Activated naive CD4-positive, alpha-beta T cell treated with anti-CD3 and anti-CD28 coated beads for 36 hours (primary cell): Measurements from ENCODE around the gene BCL2L2. TPM values are rescaled to one million over a fixed set of nuclear protein-coding genes. Genes with fewer than 3 reads are reported as not detected.

Source experiments
- CTCF ChIA-PET: fragments of 350-600 bp; sonication (Branson Sonifier 250); formaldehyde crosslinking; loops from one replicate; lab custom pipeline; 2021; ENCODE audit warnings: antibody characterized with exemption; lab: Charles Lee
- DNase-seq: peaks from one replicate; pipeline ENCODE4 v3.0.0-alpha.2; 2020
- H3K27ac Mint-ChIP-seq: one replicate; pipeline ENCODE4 v1.8.0; 2021; ENCODE audit warnings: mild to moderate bottlenecking, mixed read lengths
- H3K27me3 Mint-ChIP-seq: one replicate; pipeline ENCODE4 v1.8.0; 2021; ENCODE audit warnings: low read depth, mixed read lengths
- H3K36me3 Mint-ChIP-seq: one replicate; pipeline ENCODE4 v1.8.0; 2021; ENCODE audit warnings: low read depth, mixed read lengths
- H3K4me1 Mint-ChIP-seq: one replicate; pipeline ENCODE4 v1.8.0; 2021; ENCODE audit warnings: low read depth, mixed read lengths
- H3K4me3 Mint-ChIP-seq: one replicate; pipeline ENCODE4 v1.8.0; 2021; ENCODE audit warnings: mild to moderate bottlenecking, moderate library complexity, mixed read lengths
- H3K9me3 Mint-ChIP-seq: one replicate; pipeline ENCODE4 v1.8.0; 2021; ENCODE audit warnings: mixed read lengths
- intact Hi-C: fragments of 100-400 bp; cut with micrococcal nuclease; formaldehyde crosslinking; loops from one replicate; pipeline ENCODE4 v1.15.1; 2023
- total RNA-seq, 2 experiments: library from RNA; stranded (reverse); gene quantifications; one replicate each; pipeline ENCODE4 v1.2.3, GENCODE V29; 2021

Gene BCL2L2
- total RNA-seq, 2 experiments from 2014 or later = 0.60 to 1.5 TPM

DNA sequence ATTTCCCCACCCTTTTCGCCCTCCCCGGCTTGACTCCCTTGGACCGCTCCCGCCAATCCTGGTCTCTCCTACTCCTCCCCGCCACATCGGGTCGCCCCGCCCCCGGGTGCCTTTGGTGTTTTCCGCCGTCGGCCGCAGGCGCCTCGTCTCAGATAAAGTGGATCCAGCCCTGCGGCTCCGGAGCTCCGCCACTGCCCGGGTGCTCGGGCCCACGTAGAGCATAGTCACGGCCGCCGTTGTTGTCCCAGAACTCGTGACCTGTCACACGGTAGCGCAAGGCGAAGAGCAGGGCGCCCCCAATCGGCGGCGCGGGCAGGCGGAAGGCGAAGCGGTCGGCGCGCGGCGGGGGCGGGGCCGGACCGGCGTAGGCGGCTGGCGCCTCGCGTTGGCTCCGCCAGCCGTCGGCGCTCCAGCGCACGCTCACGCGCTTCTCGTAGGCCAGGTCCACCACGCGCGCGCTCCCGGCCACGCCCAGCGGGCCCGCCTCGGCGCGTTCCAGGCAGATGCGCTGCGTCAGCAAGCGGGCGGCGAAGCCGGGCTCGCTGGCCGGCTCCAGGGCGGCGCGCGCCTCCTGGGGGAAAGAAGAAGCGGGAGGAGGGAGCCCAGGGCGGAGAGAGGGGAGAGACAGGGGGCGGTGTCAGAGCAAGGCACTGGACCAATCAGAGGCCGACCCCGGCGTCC, 5.2 kb upstream of the BCL2L2 start:
- intact Hi-C loops = loop anchor here (1.0 to 10.0 kb wide), 14 partner anchors 15 to 813 kb away; partner anchors contain the start of genes ACIN1, C14orf119, DAD1 and DCAF11
- Mint-ChIP-seq H3K4me1 (peaks cover 12% of the 10 kb centered on the region), H3K36me3 (peaks cover 5% of the 10 kb centered on the region), H3K4me3 (peak overlapping the region; percentile 90), H3K9me3 (no peaks in the 10 kb centered on the region), H3K27me3 (peaks cover 13% of the 10 kb centered on the region), H3K27ac (peak overlapping the region; percentile 92)
- CTCF ChIA-PET = interaction anchor here (0.9 to 5.1 kb wide), 10 partner anchors 9 to 180 kb away, joined by 3 to 66 read pairs (median 5); partner anchors contain the start of genes HOMEZ and PABPN1
- peak; percentile 96 for DNase-seq

DNA sequence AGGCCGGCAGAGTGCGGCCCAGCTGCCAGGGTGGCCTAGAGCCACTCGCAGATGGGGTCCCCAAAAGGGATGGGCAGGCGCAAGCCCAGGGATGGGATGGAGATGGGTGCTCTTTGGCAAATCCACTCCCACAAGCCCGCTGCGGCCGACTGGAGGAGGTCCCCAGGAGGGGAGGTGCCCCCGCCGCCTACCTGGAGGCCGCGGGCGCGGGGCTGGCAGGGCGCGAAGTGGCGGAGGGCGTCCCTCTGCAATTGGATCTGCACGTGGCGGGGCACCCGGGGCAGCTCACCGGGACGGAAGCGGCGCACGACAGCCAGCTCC, 4.7 kb upstream of the BCL2L2 start:
- no peak for DNase-seq
- H3K27ac Mint-ChIP-seq = peak overlapping the region; percentile 92
- peaks cover 13% of the 10 kb centered on the region for H3K27me3 Mint-ChIP-seq
- no peaks in the 10 kb centered on the region for H3K9me3 Mint-ChIP-seq
- peaks cover 5% of the 10 kb centered on the region for H3K36me3 Mint-ChIP-seq
- H3K4me1 Mint-ChIP-seq = peaks cover 12% of the 10 kb centered on the region
- peak overlapping the region; percentile 90 for H3K4me3 Mint-ChIP-seq
- CTCF ChIA-PET = interaction anchor here (1.6 to 5.1 kb wide), 4 partner anchors 14 to 78 kb away, joined by 5 to 66 read pairs (median 20); partner anchors contain the start of genes HOMEZ and PABPN1
- intact Hi-C loops = loop anchor here (1.0 to 10.0 kb wide), 15 partner anchors 16 to 813 kb away; partner anchors contain the start of genes ACIN1, AJUBA, C14orf119 and DAD1

- intact Hi-C loops = loop anchor here (1.0 to 10.0 kb wide), 3 partner anchors 320 to 812 kb away; partner anchors contain the start of genes AJUBA, DCAF11, LRP10 and NRL
- Mint-ChIP-seq H3K27me3 (peaks cover 18% of the 10 kb centered on the region), H3K36me3 (peaks cover 5% of the 10 kb centered on the region), H3K9me3 (no peaks in the 10 kb centered on the region), H3K4me1 (peaks cover 12% of the 10 kb centered on the region), H3K27ac (peak within 1 kb of the TSS; percentile 92), H3K4me3 (peak within 1 kb of the TSS; percentile 90)
- CTCF ChIA-PET = interaction anchor here (0.5 to 5.1 kb wide), 7 partner anchors 10 to 78 kb away, joined by 3 to 66 read pairs (median 5); partner anchors contain the start of genes HOMEZ and PABPN1
- DNase-seq = peak; percentile 93
These were observed 4.1 kb upstream of the BCL2L2 start, which contains the start of gene PPP1R3E for GRCh38 chr14:23302290-23303225. Gene PPP1R3E, minus strand, starts transcription at chr14:23302859. Its CDS starts 283 bp downstream, at chr14:23302576.

DNA sequence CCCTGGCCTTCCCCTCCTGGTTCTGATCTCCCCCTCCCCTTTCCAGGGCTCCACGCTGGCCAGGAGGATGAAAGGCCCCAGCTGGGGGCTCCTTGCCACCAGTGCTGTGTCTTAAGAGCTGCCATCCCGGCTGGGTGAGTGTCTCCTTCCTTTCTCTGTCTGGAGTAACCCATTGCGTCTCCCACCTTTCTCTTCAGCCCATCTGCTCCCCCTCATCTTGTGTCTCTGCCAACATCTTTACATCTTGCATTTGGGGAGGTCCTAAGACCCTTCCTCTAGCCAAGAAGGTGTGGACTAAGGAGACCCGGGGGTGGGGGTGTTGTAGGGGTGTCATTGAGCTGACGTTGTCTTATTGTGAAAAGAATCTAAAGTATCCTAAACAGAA, 505 bp downstream of the BCL2L2 start:
- peaks cover 3% of the 10 kb centered on the region for H3K4me1 Mint-ChIP-seq
- CTCF ChIA-PET = interaction anchor here (1.4 to 1.9 kb wide), 4 partner anchors 12 to 230 kb away, joined by 3 to 5 read pairs (median 4); no protein-coding TSS in a partner anchor

DNA sequence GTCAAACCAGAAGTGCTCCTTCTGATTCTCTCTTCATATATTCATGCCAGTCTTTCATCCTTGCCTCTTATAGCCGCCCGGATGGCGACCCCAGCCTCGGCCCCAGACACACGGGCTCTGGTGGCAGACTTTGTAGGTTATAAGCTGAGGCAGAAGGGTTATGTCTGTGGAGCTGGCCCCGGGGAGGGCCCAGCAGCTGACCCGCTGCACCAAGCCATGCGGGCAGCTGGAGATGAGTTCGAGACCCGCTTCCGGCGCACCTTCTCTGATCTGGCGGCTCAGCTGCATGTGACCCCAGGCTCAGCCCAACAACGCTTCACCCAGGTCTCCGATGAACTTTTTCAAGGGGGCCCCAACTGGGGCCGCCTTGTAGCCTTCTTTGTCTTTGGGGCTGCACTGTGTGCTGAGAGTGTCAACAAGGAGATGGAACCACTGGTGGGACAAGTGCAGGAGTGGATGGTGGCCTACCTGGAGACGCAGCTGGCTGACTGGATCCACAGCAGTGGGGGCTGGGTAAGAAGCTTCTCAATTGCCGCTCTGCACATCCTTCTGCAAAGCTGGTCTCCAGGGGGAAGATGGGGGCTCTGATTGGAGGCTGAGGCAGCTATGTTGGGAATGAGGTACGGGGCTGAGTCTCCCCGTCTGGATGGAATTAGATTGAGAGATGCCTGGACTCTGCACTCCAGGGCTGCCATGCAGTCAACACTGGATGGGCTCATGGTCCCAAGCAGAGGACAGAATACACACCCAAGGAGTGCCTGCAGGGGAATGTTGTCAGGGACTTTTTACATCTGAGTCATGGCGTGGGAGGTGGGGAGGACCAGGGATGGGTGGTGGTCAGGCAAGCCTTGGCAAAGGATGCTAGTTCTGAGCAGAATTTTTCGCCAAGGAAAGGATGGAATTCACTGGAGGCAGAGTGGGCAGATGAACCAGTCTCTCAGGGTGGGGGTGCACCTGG, 1.3 kb downstream of the BCL2L2 start:
- Mint-ChIP-seq H3K4me1 (peaks cover 3% of the 10 kb centered on the region), H3K36me3 (no peaks in the 10 kb centered on the region), H3K9me3 (no peaks in the 10 kb centered on the region), H3K27ac (no peak overlapping the region), H3K27me3 (peaks cover 26% of the 10 kb centered on the region), H3K4me3 (no peak overlapping the region)
- intact Hi-C loops = loop anchor here (10.0 kb wide), 1 partner anchor 807 kb away; the partner anchor contains the start of genes DCAF11 and NRL
- CTCF ChIA-PET = interaction anchor here (1.4 to 1.5 kb wide), 3 partner anchors 13 to 231 kb away, joined by 3 to 5 read pairs (median 4); no protein-coding TSS in a partner anchor
- DNase-seq = no peak

More for the DNA sequence above, 505 bp downstream of the BCL2L2 start:
- no peak overlapping the region for H3K27ac Mint-ChIP-seq
- H3K4me3 Mint-ChIP-seq = peak overlapping the region; percentile 10
- H3K9me3 Mint-ChIP-seq = no peaks in the 10 kb centered on the region
- DNase-seq = no peak
- H3K27me3 Mint-ChIP-seq = peaks cover 26% of the 10 kb centered on the region
- intact Hi-C loops = loop anchor here (10.0 kb wide), 1 partner anchor 808 kb away; the partner anchor contains the start of genes DCAF11 and NRL
- H3K36me3 Mint-ChIP-seq = no peaks in the 10 kb centered on the region

- CTCF ChIA-PET = no interaction called here
- H3K27ac Mint-ChIP-seq = no peak overlapping the region
- no peak for DNase-seq
- intact Hi-C loops = loop anchor here (10.0 kb wide), 1 partner anchor 806 kb away; the partner anchor contains the start of genes DCAF11 and NRL
- H3K4me3 Mint-ChIP-seq = no peak overlapping the region
- no peaks in the 10 kb centered on the region for H3K36me3 Mint-ChIP-seq
- peaks cover 26% of the 10 kb centered on the region for H3K27me3 Mint-ChIP-seq
- no peaks in the 10 kb centered on the region for H3K9me3 Mint-ChIP-seq
- H3K4me1 Mint-ChIP-seq = no peaks in the 10 kb centered on the region
These were observed 2.2 kb downstream of the BCL2L2 start for GRCh38 chr14:23308721-23309445.

- Mint-ChIP-seq H3K4me1 (no peaks in the 10 kb centered on the region), H3K27me3 (peaks cover 22% of the 10 kb centered on the region), H3K36me3 (no peaks in the 10 kb centered on the region), H3K4me3 (no peak overlapping the region), H3K27ac (no peak overlapping the region), H3K9me3 (no peaks in the 10 kb centered on the region)
- DNase-seq = no peak
- intact Hi-C loops = no loop called here
- CTCF ChIA-PET = interaction anchor here (1.0 to 1.5 kb wide), 2 partner anchors 10 to 70 kb away, joined by 3 to 5 read pairs; no protein-coding TSS in a partner anchor
These were observed 3.9 kb downstream of the BCL2L2 start for GRCh38 chr14:23310546-23310945.

DNA sequence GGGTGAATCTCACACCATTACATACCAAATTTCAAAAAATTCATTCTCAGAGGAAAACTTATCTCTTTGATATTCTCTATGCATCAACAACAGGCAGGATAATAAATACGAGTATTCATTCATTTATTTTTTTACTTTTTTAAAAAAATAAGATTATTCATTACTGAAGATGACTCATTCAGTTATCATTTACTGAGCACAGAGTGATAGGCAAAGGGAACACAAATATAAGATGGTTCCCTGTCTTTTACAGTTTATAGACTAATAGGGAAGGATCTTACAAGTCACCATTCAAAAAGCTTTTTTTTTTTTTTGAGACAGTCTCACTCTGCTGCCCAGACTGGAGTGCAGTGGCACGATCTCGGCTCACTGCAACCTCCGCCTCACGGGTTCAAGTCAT, 9.7 kb downstream of the BCL2L2 start:
- no peak overlapping the region for H3K27ac Mint-ChIP-seq
- no peaks in the 10 kb centered on the region for H3K27me3 Mint-ChIP-seq
- DNase-seq = no peak
- no peaks in the 10 kb centered on the region for H3K9me3 Mint-ChIP-seq
- intact Hi-C loops = no loop called here
- H3K4me3 Mint-ChIP-seq = no peak overlapping the region
- H3K4me1 Mint-ChIP-seq = peaks cover 6% of the 10 kb centered on the region
- H3K36me3 Mint-ChIP-seq = no peaks in the 10 kb centered on the region
- CTCF ChIA-PET = interaction anchor here (1.9 kb wide), 1 partner anchor 64 kb away, joined by 7 read pairs; no protein-coding TSS in a partner anchor

- H3K27me3 Mint-ChIP-seq = no peaks in the 10 kb centered on the region
- intact Hi-C loops = loop anchor here (1.0 to 2.0 kb wide), 3 partner anchors 363 to 841 kb away; partner anchors contain the start of genes HAUS4, IRF9 and OXA1L
- DNase-seq = no peak
- H3K4me3 Mint-ChIP-seq = peak overlapping the region; percentile 94
- CTCF ChIA-PET = interaction anchor here (0.7 to 4.9 kb wide), 9 partner anchors 14 to 243 kb away, joined by 3 to 66 read pairs (median 5); partner anchors contain the start of genes BCL2L2 and PPP1R3E
- peaks cover 18% of the 10 kb centered on the region for H3K4me1 Mint-ChIP-seq
- H3K27ac Mint-ChIP-seq = peak overlapping the region; percentile 96
- H3K9me3 Mint-ChIP-seq = no peaks in the 10 kb centered on the region
- H3K36me3 Mint-ChIP-seq = peaks cover 27% of the 10 kb centered on the region
These were observed 13.3 kb downstream of the BCL2L2 start for GRCh38 chr14:23319746-23320583.
